Lower lobe of right lung (tissue), 2 donors: Measurements from ENCODE around the gene ADGRA1. TPM values are rescaled to one million over a fixed set of nuclear protein-coding genes. Genes with fewer than 3 reads are reported as not detected.

Experiments used
- ATAC-seq, 2 donors: fragments of 200-7000 bp; cut with Tn5 transposase; one replicate each; pipeline ENCODE4 v1.9.1; 2020 to 2022; ENCODE audit warnings: mild to moderate bottlenecking in 2 of 2, moderate library complexity in 2 of 2
- DNase-seq: peaks from one replicate; pipeline ENCODE4 v3.0.0-alpha.2; 2020
- H3K27ac ChIP-seq: fragments of 200-600 bp; one replicate; pipeline ENCODE4 v1.8.0; 2022
- H3K27me3 ChIP-seq: fragments of 200-600 bp; one replicate; pipeline ENCODE4 v1.8.0; 2022; ENCODE audit warnings: low read depth
- H3K36me3 ChIP-seq: fragments of 200-600 bp; one replicate; pipeline ENCODE4 v1.8.0; 2022; ENCODE audit warnings: mild to moderate bottlenecking
- H3K4me1 ChIP-seq: fragments of 200-600 bp; one replicate; pipeline ENCODE4 v1.8.0; 2022
- H3K4me3 ChIP-seq: fragments of 200-600 bp; one replicate; pipeline ENCODE4 v1.8.0; 2022; ENCODE audit warnings: mild to moderate bottlenecking
- H3K9me3 ChIP-seq: fragments of 200-600 bp; one replicate; pipeline ENCODE4 v1.8.0; 2022
- CTCF ChIP-seq: fragments of 200-600 bp; IDR thresholded peaks from one replicate; pipeline ENCODE4 v1.8.0; 2022; ENCODE audit warnings: antibody characterized with exemption, mild to moderate bottlenecking
- intact Hi-C: fragments of 100-400 bp; cut with DNase I; formaldehyde crosslinking; loops from one replicate; pipeline ENCODE4 v1.11.0; 2022
- total RNA-seq: library from RNA; stranded (reverse); fragmentation: NEBNext Ultra II Directional; extraction: Animal tissue kit (Norgen Biotek cat#: 25700); gene quantifications from one replicate; pipeline ENCODE4 v1.2.1, GENCODE V29; 2021
- donor health status: DM: no; HTN: yes; CAD: no; lungs with severe emphysema.

Gene ADGRA1
- total RNA-seq, 1 donor from 2014 or later = 0.38 TPM

GRCh38 chr10:133088956-133089800 is 1.5 kb downstream of the ADGRA1 start:
- intact Hi-C loops = no loop called here
- no peak for TF ChIP-seq CTCF
- Histone ChIP-seq H3K36me3 (no peaks in the 10 kb centered on the region), H3K27me3 (peaks cover 72% of the 10 kb centered on the region), H3K9me3 (no peaks in the 10 kb centered on the region), H3K27ac (no peak overlapping the region), H3K4me3 (no peak overlapping the region), H3K4me1 (no peaks in the 10 kb centered on the region)
- DNase-seq = no peak
- no peak for ATAC-seq

DNA sequence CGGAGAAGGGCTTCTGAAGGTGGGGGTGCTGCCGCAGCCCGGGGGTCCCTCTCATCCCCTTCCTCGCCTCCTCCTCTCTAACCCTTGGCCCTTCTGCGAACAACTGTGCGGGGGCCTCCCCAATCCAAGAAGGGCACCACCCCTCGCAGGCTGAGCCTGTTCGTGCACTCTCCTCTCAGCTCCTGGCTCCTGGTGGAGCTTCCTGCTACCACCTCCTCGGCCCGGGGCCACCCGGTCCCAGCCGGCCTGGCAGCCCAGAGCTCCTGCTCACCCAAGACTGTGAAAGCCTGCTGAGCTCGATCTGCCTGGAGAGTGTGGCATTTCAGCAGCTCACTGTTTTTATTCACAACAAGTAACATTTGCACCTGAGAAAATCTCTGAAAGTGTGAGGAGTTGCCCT is 2.4 kb downstream of the ADGRA1 start:
- ATAC-seq (no peak), DNase-seq (no peak)
- Histone ChIP-seq H3K27ac (no peak overlapping the region), H3K4me3 (no peak overlapping the region), H3K36me3 (no peaks in the 10 kb centered on the region), H3K9me3 (no peaks in the 10 kb centered on the region), H3K27me3 (peaks cover 66% of the 10 kb centered on the region), H3K4me1 (no peaks in the 10 kb centered on the region)
- intact Hi-C loops = no loop called here
- no peak for TF ChIP-seq CTCF

DNA sequence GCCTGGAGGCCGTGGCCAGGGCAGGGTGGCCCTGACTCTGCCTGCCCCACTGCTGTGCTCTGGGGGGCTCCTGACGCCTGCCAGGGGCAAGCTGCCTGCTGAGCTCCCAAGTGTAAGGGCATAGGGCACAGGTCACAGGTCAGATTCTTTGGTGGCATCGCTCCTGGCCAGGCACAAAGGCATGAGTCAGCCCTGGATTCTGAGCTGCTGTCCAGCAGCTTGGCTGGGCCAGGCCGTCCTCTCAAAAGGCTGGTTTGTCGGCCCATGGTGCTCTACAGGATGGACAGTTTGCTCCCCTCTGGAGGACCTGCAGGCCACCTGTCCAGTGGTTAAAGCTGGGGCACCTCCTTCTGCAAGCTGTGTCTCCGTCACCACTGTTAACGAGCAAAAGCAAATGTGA is 2.9 kb downstream of the ADGRA1 start:
- Histone ChIP-seq H3K36me3 (no peaks in the 10 kb centered on the region), H3K4me3 (no peak overlapping the region), H3K27ac (no peak overlapping the region), H3K9me3 (no peaks in the 10 kb centered on the region), H3K27me3 (peaks cover 60% of the 10 kb centered on the region), H3K4me1 (no peaks in the 10 kb centered on the region)
- ATAC-seq (no peak), DNase-seq (no peak)
- TF ChIP-seq CTCF = no peak
- intact Hi-C loops = no loop called here

DNA sequence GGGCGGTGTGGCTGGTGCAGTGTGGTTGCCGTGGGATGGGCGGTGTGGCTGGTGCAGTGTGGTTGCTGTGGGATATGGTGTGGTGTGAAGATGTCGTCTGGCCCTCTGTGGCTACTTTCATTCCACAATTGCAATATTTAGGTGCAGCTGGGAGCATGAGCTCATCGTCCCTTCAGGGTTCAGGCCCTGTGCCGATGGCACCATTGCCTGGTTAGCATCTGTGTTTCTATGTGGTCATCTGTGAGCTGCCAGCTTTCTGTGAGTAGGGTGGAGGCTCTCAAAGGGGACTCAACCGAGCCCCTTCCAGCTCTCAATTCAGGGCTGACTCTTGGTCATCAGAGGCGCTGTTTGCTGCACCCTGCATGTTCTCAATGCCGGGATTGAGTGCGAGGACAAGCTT is 3.6 kb downstream of the ADGRA1 start:
- no peaks in the 10 kb centered on the region for H3K9me3 ChIP-seq
- no peaks in the 10 kb centered on the region for H3K4me1 ChIP-seq
- H3K27me3 ChIP-seq = peaks cover 60% of the 10 kb centered on the region
- H3K4me3 ChIP-seq = no peak overlapping the region
- DNase-seq = no peak
- no peak for ATAC-seq
- TF ChIP-seq CTCF = no peak
- no peaks in the 10 kb centered on the region for H3K36me3 ChIP-seq
- intact Hi-C loops = no loop called here
- H3K27ac ChIP-seq = no peak overlapping the region

DNA sequence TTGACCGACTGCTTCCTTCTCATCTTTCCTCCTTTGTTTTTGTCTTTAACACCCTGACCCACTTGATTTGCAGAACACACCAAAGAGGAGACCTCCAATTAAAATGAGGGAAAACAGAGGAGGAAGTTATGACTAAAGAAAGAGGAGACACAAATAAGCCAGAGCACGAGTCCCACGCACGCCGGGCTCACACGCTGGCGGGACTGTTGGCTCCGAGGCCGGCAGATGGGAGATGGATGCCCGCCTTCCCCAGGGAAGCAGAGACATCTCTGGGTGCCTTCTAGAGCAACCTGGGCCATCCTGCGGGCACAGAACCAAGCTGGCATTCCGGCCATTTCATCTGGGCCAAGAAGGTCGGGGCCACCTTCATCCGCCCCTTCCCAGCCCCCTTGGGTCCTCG is 5.6 kb downstream of the ADGRA1 start:
- Histone ChIP-seq H3K36me3 (no peaks in the 10 kb centered on the region), H3K4me1 (no peaks in the 10 kb centered on the region), H3K27ac (no peak overlapping the region), H3K4me3 (no peak overlapping the region), H3K9me3 (no peaks in the 10 kb centered on the region), H3K27me3 (peaks cover 60% of the 10 kb centered on the region)
- ATAC-seq (no peak), DNase-seq (no peak)
- no peak for TF ChIP-seq CTCF
- intact Hi-C loops = no loop called here
